Activated CD8-positive, alpha-beta memory T cell treated with anti-CD3 and anti-CD28 coated beads, Interleukin-2, amount 50 U/mL, for 1 hour (primary cell): Measurements from ENCODE around the gene ANAPC2.

ENCODE experiments used
- DNase-seq: peaks from one replicate; pipeline ENCODE4 v3.0.0-alpha.2; 2020; ENCODE audit errors: extremely low read depth

Gene ANAPC2

GRCh38 chr9:137227054-137227852, 38.9 kb upstream of the ANAPC2 start, which contains the start of gene RNF224:
RNF224 (plus strand) TSS chr9:137227502; CDS start chr9:137228336, 834 bp downstream.
- peak; percentile 61 for DNase-seq

GRCh38 chr9:137226338-137227053, 38.1 kb upstream of the ANAPC2 start:
- no peak for DNase-seq

DNA sequence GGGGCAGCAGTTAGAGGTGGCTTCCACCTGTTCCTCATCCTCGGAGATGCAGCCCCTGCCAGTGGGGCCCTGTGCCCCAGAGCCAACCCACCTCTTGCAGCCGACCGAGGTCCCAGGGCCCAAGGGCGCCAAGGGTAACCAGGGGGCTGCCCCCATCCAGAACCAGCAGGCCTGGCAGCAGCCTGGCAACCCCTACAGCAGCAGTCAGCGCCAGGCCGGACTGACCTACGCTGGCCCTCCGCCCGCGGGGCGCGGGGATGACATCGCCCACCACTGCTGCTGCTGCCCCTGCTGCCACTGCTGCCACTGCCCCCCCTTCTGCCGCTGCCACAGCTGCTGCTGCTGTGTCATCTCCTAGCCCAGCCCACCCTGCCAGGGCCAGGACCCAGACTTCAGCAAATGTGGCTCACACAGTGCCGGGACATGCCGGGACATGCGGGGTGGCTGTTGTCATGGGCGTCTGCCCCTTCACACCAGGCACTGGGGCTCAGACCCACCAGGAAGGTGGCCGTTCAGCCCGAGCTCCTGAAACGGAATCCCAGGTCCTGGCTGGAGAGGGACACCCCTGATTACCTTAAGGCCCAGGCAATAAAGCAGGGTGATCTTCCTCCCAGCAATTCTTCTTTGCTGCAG, 37.5 kb upstream of the ANAPC2 start:
- no peak for DNase-seq

- no peak for DNase-seq
These were observed 36.7 kb upstream of the ANAPC2 start, which contains the start of gene CYSRT1 for GRCh38 chr9:137224830-137225694. CYSRT1 (plus strand) TSS chr9:137225174; CDS start chr9:137225622, 448 bp downstream.

DNA sequence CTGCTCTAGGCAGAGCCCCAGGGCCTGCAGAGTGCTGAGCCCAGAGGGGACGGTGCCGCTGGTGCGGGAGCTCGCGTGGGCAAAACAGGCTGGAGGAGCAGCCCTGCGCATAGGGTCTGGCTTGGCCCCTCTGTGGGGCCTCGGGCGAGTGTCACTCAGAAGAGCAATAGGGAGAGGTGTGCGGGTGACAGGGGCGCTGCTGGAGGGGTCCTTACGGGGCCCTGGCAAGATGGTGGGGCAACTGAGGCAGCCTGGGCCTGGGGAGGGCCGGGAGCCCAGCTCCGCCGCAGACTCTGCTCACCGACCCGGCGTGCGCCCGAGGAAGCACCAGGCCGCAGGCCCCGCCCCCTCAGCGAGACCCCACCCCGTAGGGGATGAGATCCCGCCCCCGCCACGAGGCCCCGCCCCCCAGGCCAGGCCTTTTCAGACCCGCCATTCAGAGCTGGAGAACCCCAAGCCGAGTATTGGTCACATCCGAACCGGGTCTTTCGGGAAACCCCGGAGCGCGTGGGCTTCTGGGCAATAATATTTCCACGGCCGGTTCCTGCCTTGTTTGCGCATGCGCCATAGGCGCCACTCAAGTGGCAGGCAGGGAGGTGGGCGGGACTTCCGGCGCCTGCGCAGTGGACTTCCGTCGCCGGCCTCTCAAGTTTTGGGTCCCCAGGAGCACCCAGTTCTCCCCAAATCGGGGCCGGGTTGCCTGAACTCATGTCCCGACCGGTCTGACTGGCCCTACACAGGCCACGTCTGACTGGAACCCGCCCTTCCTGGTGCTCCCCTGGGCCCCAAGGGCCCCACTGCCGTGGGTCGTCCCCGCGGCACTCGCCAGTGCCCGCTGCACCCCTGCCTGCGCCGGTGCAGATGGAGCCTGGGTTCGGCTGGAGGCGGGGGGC, 35.0 kb upstream of the ANAPC2 start:
- DNase-seq: peak; percentile 97

DNA sequence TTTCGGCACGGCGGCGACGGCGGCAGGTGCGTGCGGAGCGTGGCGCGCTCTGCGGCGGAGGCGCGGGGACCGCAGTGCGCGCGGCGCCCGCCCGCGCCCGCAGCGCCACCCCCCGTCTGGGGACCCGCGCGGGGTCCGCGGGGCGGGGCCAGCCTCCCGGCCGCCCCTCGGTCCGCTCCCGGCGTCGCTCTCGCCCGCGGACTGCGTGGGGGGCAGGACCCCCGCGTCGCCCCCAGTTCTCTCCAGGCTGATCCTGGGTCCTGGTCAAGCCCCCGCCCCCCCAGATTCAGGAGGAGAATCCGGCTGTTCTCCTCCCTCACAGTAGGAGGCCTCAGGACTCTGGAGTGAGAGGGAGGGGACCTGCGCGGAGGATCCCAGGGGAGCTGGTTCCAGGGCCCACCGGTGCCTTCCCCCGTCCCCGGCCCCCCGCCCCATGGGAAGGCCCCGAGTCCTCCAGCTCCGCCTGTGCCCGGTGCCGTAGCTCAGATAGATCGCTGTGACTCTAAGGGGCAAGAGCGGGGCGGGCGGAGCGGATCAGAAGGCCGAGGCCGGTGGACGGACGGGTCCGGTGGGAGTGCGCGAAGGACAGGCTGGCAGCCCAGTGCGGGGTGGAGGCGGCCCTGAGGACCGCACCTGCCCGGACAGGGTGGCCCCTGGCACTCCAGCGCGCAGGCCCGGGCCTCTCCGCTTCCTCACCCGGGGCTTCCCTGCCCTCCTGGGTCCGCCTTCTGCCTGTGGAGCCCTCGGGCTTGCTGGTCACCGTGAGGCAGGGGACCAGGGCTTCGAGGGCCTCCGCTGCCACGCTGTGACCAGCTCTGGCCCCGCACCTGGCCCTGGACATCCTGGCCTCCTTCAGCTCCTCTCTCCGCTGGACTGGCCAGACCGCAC, 34.1 kb upstream of the ANAPC2 start, which contains the start of gene RNF208:
Gene RNF208 (minus strand): TSS at position 51 of the 888 bp plus-strand sequence. CDS start 1,028 bp downstream, outside the sequence.
- no peak for DNase-seq

DNA sequence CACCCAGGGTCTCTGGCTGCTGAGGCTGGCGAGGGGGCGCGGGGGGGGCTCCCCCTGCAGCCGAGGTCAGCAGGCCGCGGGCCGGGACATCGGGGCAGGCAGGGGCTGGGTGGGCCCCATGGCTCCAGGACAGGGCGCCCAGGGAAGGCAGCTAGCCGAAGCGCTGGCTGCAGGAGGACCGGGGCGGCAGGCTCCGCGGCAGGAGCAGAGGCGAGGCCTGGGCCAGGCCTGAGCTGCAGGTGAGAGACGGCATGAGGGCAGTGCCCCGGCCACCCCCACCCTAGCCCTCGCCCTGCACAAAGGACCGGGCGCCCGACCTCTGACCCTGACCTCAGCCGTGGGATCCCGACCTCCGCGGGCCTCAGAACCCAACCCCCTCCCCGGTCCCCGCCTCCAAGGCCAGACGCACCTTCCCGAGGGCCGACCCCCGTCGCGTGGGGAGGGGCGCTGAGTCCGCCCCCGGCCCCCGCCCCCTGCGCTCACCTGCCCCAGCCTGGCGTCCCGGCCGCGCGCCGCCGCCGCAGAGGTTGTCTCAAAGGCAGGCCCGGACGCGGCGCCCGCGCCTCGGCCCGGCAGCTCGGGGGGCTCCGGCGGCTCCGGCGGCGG, 33.2 kb upstream of the ANAPC2 start:
- DNase-seq: no peak

- no peak for DNase-seq
These were observed 32.7 kb upstream of the ANAPC2 start for GRCh38 chr9:137221095-137221505.

DNA sequence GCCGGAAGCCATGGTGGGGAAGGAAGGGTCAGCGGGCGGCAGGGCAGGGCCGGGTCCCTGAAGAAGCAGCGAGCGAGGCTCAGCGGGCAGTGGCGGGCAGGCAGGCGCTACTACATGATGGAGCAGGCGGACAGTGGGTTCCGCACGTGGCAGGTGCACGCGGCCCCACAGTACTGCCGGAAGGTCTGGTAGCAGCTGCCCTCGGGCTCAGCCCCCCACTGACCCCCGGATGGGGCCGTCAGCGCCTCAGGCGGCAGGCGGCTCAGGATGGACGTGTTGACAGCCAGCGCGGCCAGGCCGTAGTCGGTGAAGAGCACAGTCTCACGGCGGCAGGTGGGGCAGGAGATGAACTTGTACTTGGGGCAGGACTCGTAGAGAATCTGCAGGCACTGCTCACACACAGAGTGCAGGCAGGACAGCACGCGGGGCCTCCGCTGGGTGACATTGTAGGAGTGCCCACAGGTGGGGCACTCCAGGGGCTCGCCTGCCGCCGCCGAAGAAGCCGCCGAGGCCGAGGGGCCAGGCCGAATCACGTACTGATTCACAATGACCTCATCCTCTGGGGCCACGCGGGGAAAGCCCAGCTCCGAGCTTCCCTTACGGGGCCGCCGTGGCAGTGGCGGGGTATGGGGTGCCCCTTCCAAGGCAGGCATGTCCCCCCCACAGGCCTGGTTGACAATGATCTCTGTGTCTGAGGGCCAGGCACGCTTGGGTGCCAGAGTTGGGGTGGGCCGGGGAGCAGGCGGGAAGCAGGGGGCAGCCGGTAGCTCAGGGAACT, 32.1 kb upstream of the ANAPC2 start:
- no peak for DNase-seq

DNA sequence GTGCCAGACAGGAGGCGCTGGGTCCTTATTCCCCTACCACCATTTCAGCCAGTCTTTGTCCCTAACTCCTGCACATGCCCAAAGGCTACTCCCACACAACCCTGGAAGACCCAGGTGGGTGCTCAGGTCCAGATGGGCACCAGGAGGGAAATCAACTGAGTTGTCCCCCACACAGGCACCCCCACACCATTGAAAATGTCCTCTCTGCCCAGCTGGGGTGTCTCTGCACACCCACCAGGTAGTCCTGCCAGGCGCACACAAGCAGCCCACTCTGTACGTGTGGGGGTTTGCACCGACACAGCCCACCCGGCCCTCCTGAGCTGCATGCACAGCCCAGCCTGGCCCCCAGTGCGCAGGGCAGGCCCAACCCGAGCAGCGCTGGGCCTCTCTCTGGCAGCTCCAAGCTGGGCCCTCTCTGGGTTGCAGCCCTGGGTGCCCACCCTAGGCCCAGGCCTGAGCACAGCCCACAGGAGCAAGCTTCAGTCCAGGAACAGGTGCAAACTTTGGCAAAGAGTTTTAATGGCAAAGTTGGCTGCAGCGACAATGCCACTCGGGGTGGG, 31.5 kb upstream of the ANAPC2 start:
- no peak for DNase-seq

DNA sequence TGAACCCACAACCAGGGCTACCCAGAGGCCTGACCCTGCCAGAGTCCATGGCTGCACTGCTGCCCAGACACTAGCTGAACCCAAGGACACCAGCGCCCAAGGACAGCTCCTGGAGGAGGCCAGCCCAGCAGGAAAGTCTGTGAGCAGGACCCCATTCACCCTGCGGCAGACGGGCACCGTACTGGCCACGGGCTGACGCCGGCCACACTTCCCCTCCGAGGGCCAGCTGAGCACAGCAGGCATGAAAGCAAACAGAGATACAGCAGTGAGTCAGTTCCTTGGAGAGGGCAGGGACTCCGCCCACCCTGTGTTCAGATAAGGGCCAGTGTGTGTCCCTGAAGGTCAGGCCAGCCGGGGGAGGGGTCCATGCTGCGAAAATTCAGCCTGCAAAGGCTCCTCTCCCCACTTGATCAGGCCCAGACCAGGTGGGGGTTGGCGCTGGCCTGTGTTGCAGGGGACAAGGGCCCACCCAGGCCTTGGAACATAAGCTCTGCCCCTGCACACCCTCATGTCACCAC, 30.5 kb upstream of the ANAPC2 start:
- DNase-seq: no peak

DNA sequence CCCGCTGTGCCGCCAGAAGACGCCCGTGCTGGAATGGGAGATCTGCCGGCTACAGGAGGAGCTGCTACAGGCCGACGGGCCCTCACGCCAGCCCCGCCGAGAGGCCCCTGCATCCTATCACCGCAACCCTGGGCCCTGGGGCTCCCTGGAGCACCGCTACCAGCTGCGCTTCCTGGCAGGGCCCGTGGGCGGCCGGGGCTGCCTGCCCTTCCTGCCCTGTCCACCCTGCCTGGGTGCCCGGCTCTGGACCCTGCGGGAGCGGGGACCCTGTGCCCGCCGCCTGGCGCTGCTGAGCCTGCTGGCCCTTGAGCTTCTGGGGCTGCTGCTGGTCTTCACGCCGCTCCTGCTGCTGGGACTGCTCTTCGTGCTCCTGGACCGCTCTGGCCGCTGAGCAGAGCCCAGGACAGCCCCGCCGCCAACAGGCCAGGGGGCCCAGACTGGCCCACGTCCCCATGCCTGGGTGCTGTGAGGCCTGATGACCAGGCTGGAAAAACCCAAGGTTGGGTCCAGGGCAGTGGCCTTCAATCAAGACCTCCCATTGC, 29.9 kb upstream of the ANAPC2 start:
- no peak for DNase-seq

DNA sequence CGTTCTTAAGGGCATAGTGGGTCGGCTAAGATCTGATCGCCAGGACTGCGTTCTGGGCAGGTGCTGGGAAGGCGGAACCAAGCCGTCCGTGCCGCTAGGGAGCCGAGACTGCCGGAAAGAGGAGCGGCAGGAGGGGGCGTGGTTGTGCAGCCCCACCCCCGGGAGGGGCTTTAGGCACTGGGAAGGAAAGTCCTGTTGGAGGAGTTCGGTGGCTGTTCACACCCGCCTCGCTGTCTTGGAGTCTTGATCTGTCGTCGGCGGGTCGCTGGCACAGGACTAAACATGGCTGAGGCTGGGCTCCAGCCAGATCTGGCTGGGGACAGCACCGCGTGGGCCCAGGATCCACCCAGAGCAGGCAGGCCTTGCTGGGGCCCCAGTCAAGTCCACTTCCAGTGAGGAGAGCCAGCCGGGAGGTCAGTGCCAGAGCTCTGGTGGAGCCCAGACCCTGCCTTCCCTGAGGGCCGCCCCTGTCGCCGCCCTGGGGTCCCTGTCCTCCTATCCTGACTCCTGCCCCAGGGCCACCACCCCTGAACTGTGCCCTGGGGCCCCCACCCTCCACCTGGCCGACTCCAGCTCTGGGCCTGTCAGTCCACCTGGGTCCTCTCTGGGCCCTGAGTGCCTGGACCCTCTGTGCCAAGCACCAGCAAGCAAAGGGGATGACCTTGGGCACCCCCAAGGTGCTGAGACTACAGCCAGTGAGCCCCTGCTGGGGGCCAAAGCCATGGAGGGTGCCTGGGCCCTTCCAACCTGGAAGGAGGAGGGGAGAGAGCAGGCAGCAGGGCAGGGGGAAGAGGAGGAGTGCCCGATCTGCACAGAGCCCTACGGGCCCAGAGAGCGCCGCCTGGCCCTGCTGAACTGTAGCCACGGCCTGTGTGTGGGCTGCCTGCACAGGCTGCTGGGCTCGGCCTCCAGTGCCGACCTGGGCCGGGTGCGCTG, 29.2 kb upstream of the ANAPC2 start:
- no peak for DNase-seq

DNA sequence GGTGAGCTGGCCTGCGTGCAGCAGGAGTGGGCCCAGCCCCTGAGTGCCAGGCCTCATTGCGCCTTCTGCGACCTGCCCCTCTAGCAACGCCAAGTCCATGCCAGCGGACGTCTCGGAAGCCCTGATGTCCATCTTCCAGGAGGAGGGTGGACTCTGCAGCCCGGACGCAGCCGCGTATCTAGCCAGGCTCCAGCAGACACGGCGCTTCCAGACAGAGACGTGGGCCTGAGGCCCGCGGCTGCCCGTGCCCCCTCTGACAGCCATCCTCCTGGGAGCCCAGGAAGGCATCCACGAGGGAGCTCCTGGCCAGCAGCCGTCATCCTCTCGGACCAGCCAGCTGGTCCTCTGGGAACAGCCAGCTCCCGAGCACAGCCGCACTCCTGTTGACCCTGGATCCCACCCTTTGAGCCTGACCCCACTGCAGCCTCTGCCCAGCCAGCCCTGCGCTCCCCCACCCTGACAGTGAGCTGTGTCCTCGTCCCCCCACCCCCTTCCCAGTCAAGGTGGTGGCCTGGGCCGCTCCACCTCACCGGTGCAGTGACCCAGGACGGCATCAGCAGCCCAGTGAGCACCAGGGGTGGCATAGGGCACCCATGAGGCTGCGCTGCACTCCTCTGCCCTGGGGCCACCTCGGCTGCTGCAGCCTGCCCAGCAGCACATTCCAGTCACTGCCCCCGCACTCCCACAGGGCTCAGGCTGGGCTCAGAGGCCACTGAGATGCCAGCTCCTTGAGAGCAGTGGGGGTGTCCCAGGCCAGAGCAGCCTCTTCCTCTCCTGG, 28.0 kb upstream of the ANAPC2 start:
- DNase-seq: no peak
